DOHH2 (cell line): ENCODE results near the gene SH3RF3.

Experiments
- H3F3A ChIP-seq: fragments of 200-600 bp; sonication (generic), shearing (Covaris generic); 2 replicates; pipeline ENCODE4 v1.6.0; 2016; ENCODE audit warnings: antibody characterized with exemption, mild to moderate bottlenecking; ENCODE audit not compliant: control insufficient read depth, insufficient read depth
- H3K27ac ChIP-seq: fragments of 200-600 bp; sonication (generic); 2 replicates; pipeline ENCODE4 v1.5.1; 2014; ENCODE audit warnings: low read depth, mild to moderate bottlenecking, low read length, moderate library complexity
- H3K27me3 ChIP-seq: fragments of 200-600 bp; sonication (generic); 2 replicates; pipeline ENCODE4 v1.6.1; 2014; ENCODE audit warnings: mild to moderate bottlenecking, low read length, mixed read lengths; ENCODE audit not compliant: control insufficient read depth
- H3K36me3 ChIP-seq: fragments of 200-600 bp; sonication (generic); 2 replicates; pipeline ENCODE4 v1.6.1; 2014; ENCODE audit warnings: mild to moderate bottlenecking, low read length, moderate library complexity, mixed read lengths; ENCODE audit not compliant: control insufficient read depth
- H3K4me1 ChIP-seq: fragments of 200-600 bp; sonication (generic); 2 replicates; pipeline ENCODE4 v1.6.1; 2014; ENCODE audit warnings: mild to moderate bottlenecking, low read length, mixed read lengths; ENCODE audit not compliant: control insufficient read depth
- H3K4me2 ChIP-seq: fragments of 200-600 bp; sonication (generic); 2 replicates; pipeline ENCODE4 v1.6.0; 2014; ENCODE audit warnings: mild to moderate bottlenecking, low read length, moderate library complexity
- H3K4me3 ChIP-seq: fragments of 200-600 bp; sonication (generic); 2 replicates; pipeline ENCODE4 v1.5.1; 2014; ENCODE audit warnings: mild to moderate bottlenecking, low read length, mixed read lengths
- H3K79me2 ChIP-seq: fragments of 200-600 bp; sonication (generic); 2 replicates; pipeline ENCODE4 v1.6.1; 2014; ENCODE audit warnings: mild to moderate bottlenecking, low read length, mixed read lengths; ENCODE audit not compliant: control insufficient read depth
- H3K9me2 ChIP-seq: fragments of 200-600 bp; sonication (generic); replicated peaks from 2 replicates; pipeline ENCODE4 v1.6.1; 2014; ENCODE audit warnings: mild to moderate bottlenecking, low read length, mixed read lengths; ENCODE audit not compliant: control insufficient read depth
- H3K9me3 ChIP-seq: fragments of 200-600 bp; sonication (generic); 2 replicates; pipeline ENCODE4 v1.6.1; 2014; ENCODE audit warnings: antibody characterized with exemption, low read length, mixed read lengths; ENCODE audit not compliant: control insufficient read depth, insufficient read depth
- H4K20me1 ChIP-seq: fragments of 200-600 bp; sonication (generic); 2 replicates; pipeline ENCODE4 v1.6.0; 2014; ENCODE audit warnings: low read depth, mild to moderate bottlenecking, antibody characterized with exemption, low read length, moderate library complexity; ENCODE audit not compliant: control insufficient read depth, insufficient read depth
- CTCF ChIP-seq: fragments of 200-600 bp; sonication (generic); IDR thresholded peaks from one replicate; pipeline ENCODE4 v1.5.1; 2014; ENCODE audit warnings: antibody characterized with exemption, mild to moderate bottlenecking, low read depth, low read length; ENCODE audit not compliant: poor library complexity, severe bottlenecking
- EZH2phosphoT487 ChIP-seq: fragments of 200-600 bp; sonication (generic); IDR thresholded peaks from 2 replicates; pipeline ENCODE4 v1.6.1; 2017; ENCODE audit warnings: borderline replicate concordance, mild to moderate bottlenecking, antibody characterized with exemption, low read length, moderate library complexity, mixed read lengths

The SH3RF3 gene

GRCh38 chr2:109364217-109364616 is 235.2 kb downstream of the SH3RF3 start:
- Histone ChIP-seq H3K79me2 (no peaks in the 10 kb centered on the region), H3K4me1 (no peaks in the 10 kb centered on the region), H3F3A (no peaks in the 10 kb centered on the region), H3K9me2 (no peaks in the 10 kb centered on the region), H3K27ac (no peak overlapping the region), H3K4me3 (no peak overlapping the region), H3K4me2 (no peak overlapping the region), H4K20me1 (no peaks in the 10 kb centered on the region), H3K27me3 (peaks cover 5% of the 10 kb centered on the region; the same call in 1 of the 2 replicates), H3K36me3 (no peaks in the 10 kb centered on the region), H3K9me3 (no peaks in the 10 kb centered on the region)
- TF ChIP-seq CTCF (no peak), EZH2phosphoT487 (no peak)

GRCh38 chr2:109365131-109365530 is 236.1 kb downstream of the SH3RF3 start:
- Histone ChIP-seq H3K27me3 (peaks cover 5% of the 10 kb centered on the region; the same call in 1 of the 2 replicates), H3K79me2 (no peaks in the 10 kb centered on the region), H3K4me2 (no peak overlapping the region), H3K9me2 (no peaks in the 10 kb centered on the region), H4K20me1 (no peaks in the 10 kb centered on the region), H3K9me3 (no peaks in the 10 kb centered on the region), H3K27ac (no peak overlapping the region), H3K4me1 (no peaks in the 10 kb centered on the region), H3K36me3 (no peaks in the 10 kb centered on the region), H3F3A (no peaks in the 10 kb centered on the region), H3K4me3 (no peak overlapping the region)
- TF ChIP-seq EZH2phosphoT487, result no peak
- TF ChIP-seq CTCF, result no peak

DNA sequence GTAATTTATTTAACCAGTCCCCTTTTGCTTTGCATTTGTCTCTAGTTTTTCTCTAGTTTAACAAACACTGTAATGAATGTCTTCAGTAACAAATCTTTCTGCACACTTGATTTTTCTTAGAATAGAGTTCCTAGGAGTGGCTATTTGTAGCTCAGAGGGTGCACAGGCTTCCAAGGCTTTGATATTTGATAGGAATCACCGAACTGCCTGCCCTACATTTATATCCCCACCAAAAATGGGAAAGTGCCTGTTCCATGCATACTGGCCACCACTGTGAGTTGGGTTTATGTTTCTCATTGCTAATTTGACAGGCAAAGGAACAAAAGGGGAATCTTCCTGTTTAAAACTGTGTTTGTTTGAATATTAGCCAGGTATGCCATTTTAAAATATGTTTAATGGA is 238.7 kb downstream of the SH3RF3 start:
- TF ChIP-seq CTCF (no peak), EZH2phosphoT487 (no peak)
- no peaks in the 10 kb centered on the region for H4K20me1 ChIP-seq

GRCh38 chr2:109368798-109369197 is 239.8 kb downstream of the SH3RF3 start:
- Histone ChIP-seq H3K4me3 (no peak overlapping the region), H3K27me3 (no peaks in the 10 kb centered on the region), H3K4me2 (no peak overlapping the region), H3K9me2 (no peaks in the 10 kb centered on the region), H3K36me3 (no peaks in the 10 kb centered on the region), H3K79me2 (no peaks in the 10 kb centered on the region), H3K4me1 (no peaks in the 10 kb centered on the region), H3K9me3 (no peaks in the 10 kb centered on the region), H3K27ac (no peak overlapping the region), H4K20me1 (no peaks in the 10 kb centered on the region), H3F3A (no peaks in the 10 kb centered on the region)
- no peak for TF ChIP-seq EZH2phosphoT487
- no peak for TF ChIP-seq CTCF

More for the DNA sequence above, 238.7 kb downstream of the SH3RF3 start:
- H3F3A ChIP-seq, result no peaks in the 10 kb centered on the region
- H3K27me3 ChIP-seq, result 0 out of 2 replicates have a peak, but pooled peaks cover 3% of the 10 kb centered on the region
- no peaks in the 10 kb centered on the region for H3K9me3 ChIP-seq
- H3K36me3 ChIP-seq, result no peaks in the 10 kb centered on the region
- no peak overlapping the region for H3K4me2 ChIP-seq
- H3K4me1 ChIP-seq, result no peaks in the 10 kb centered on the region
- H3K79me2 ChIP-seq, result no peaks in the 10 kb centered on the region
- H3K4me3 ChIP-seq, result no peak overlapping the region
- no peak overlapping the region for H3K27ac ChIP-seq
- no peaks in the 10 kb centered on the region for H3K9me2 ChIP-seq
